WTC11 (cell line): ENCODE measurements around the gene C1orf35. TPM values are rescaled to one million over a fixed set of nuclear protein-coding genes. Genes with fewer than 3 reads are reported as not detected.

Experiments
- ATAC-seq: fragments of 200-7000 bp; cut with Tn5 transposase; 2 replicates; pipeline ENCODE4 v1.10.0; 2021; ENCODE audit warnings: mild to moderate bottlenecking, moderate library complexity
- CTCF ChIA-PET: fragments of 300-600 bp; sonication (Branson Sonifier 250); formaldehyde crosslinking; loops from one replicate; lab custom pipeline; 2021; ENCODE audit warnings: antibody characterized with exemption; lab: Charles Lee
- POLR2A ChIA-PET: fragments of 350-600 bp; sonication (Branson Sonifier 250); formaldehyde crosslinking; loops from one replicate; lab custom pipeline; 2021; ENCODE audit warnings: antibody characterized with exemption; lab: Charles Lee
- DNase-seq: peaks from one replicate; pipeline ENCODE4 v3.0.0; 2021; ENCODE audit warnings: low spot score
- H3K27ac Mint-ChIP-seq: 2 replicates; pipeline ENCODE4 v1.8.0; 2021; ENCODE audit warnings: mixed read lengths
- H3K27me3 Mint-ChIP-seq: 2 replicates; pipeline ENCODE4 v1.8.0; 2021; ENCODE audit warnings: low read depth, mild to moderate bottlenecking, moderate library complexity, mixed read lengths
- H3K36me3 Mint-ChIP-seq: 2 replicates; pipeline ENCODE4 v1.8.0; 2021; ENCODE audit warnings: mixed read lengths
- H3K4me1 Mint-ChIP-seq: 2 replicates; pipeline ENCODE4 v1.8.0; 2022; ENCODE audit warnings: mixed read lengths
- H3K4me3 Mint-ChIP-seq: 2 replicates; pipeline ENCODE4 v1.8.0; 2021; ENCODE audit warnings: mild to moderate bottlenecking, moderate library complexity, mixed read lengths
- H3K9me3 Mint-ChIP-seq: 2 replicates; pipeline ENCODE4 v1.8.0; 2021; ENCODE audit warnings: mixed read lengths
- ATF3 ChIP-seq: sonication (generic); formaldehyde crosslinking; conservative IDR thresholded peaks from 2 replicates; pipeline ENCODE4 v1.8.1; 2022; ENCODE audit warnings: mild to moderate bottlenecking, missing genetic modification reagents
- CDX4 ChIP-seq: fragments of 250-450 bp; sonication (Bioruptor Pico); IDR thresholded peaks from 2 replicates; pipeline ENCODE4 v1.9.0; 2021; ENCODE audit warnings: moderate library complexity, mild to moderate bottlenecking, inconsistent platforms, borderline replicate concordance
- FOXP4 ChIP-seq: sonication (generic); formaldehyde crosslinking; IDR thresholded peaks from 2 replicates; pipeline ENCODE4 v1.8.0; 2022; ENCODE audit warnings: mild to moderate bottlenecking, missing genetic modification reagents
- HMGA2 ChIP-seq: fragments of 250-450 bp; sonication (Bioruptor Pico); IDR thresholded peaks from 2 replicates; pipeline ENCODE4 v1.4.0; 2021; ENCODE audit warnings: mild to moderate bottlenecking, moderate library complexity
- IRF2 ChIP-seq: sonication (generic); formaldehyde crosslinking; IDR thresholded peaks from 2 replicates; pipeline ENCODE4 v1.8.0; 2022; ENCODE audit warnings: low read depth, missing genetic modification reagents, borderline replicate concordance
- NFYB ChIP-seq: sonication (generic); formaldehyde crosslinking; conservative IDR thresholded peaks from 2 replicates; pipeline ENCODE4 v1.8.0; 2022; ENCODE audit warnings: low read depth, missing genetic modification reagents
- NR2C2 ChIP-seq: sonication (generic); formaldehyde crosslinking; IDR thresholded peaks from 2 replicates; pipeline ENCODE4 v1.8.0; 2022; ENCODE audit warnings: mild to moderate bottlenecking, missing genetic modification reagents
- OVOL2 ChIP-seq: fragments of 250-450 bp; sonication (Bioruptor Pico); IDR thresholded peaks from 2 replicates; pipeline ENCODE4 v1.9.0; 2021; ENCODE audit warnings: mild to moderate bottlenecking, borderline replicate concordance
- SMAD3 ChIP-seq: sonication (generic); formaldehyde crosslinking; IDR thresholded peaks from 2 replicates; pipeline ENCODE4 v1.8.0; 2022; ENCODE audit warnings: missing genetic modification reagents, mild to moderate bottlenecking, borderline replicate concordance
- SMAD4 ChIP-seq: sonication (generic); formaldehyde crosslinking; IDR thresholded peaks from 2 replicates; pipeline ENCODE4 v1.8.0; 2022; ENCODE audit warnings: mild to moderate bottlenecking, missing genetic modification reagents
- TEAD4 ChIP-seq: sonication (generic); formaldehyde crosslinking; IDR thresholded peaks from 2 replicates; pipeline ENCODE4 v1.8.0; 2022; ENCODE audit warnings: mild to moderate bottlenecking, missing genetic modification reagents
- ZBTB21 ChIP-seq: sonication (generic); formaldehyde crosslinking; IDR thresholded peaks from 2 replicates; pipeline ENCODE4 v1.8.1; 2023; ENCODE audit warnings: mild to moderate bottlenecking, missing genetic modification reagents, borderline replicate concordance
- ZNF263 ChIP-seq: sonication (generic); formaldehyde crosslinking; IDR thresholded peaks from 2 replicates; pipeline ENCODE4 v1.8.1; 2022; ENCODE audit warnings: low read depth, mild to moderate bottlenecking, moderate library complexity, missing genetic modification reagents
- ZNF423 ChIP-seq: fragments of 250-450 bp; sonication (Bioruptor Pico); IDR thresholded peaks from 2 replicates; pipeline ENCODE4 v2.1.2; 2022; ENCODE audit warnings: mild to moderate bottlenecking, moderate library complexity
- ZNF425 ChIP-seq: fragments of 250-450 bp; sonication (Bioruptor Pico); conservative IDR thresholded peaks from 2 replicates; pipeline ENCODE4 v1.9.0; 2021; ENCODE audit warnings: mild to moderate bottlenecking
- total RNA-seq: library from RNA; stranded (reverse); gene quantifications from 3 replicates; pipeline ENCODE4 v1.2.3, GENCODE V29; 2021
- TF ChIP-seq, protein P1 (sequence below): fragments of 250-450 bp; sonication (Bioruptor Pico); IDR thresholded peaks from 2 replicates; pipeline ENCODE4 v1.9.0; 2021; ENCODE audit warnings: mild to moderate bottlenecking, borderline replicate concordance
- TF ChIP-seq, protein P2 (sequence below): fragments of 200-600 bp; IDR thresholded peaks from 2 replicates; pipeline ENCODE4 v1.8.0; 2022; ENCODE audit warnings: antibody characterized with exemption
- TF ChIP-seq, protein P3 (sequence below): sonication (generic); formaldehyde crosslinking; IDR thresholded peaks from 2 replicates; pipeline ENCODE4 v1.8.1; 2022; ENCODE audit warnings: missing genetic modification reagents, borderline replicate concordance

The C1orf35 gene
- total RNA-seq, 1 experiment from 2014 or later: 33.8 TPM

GRCh38 chr1:228131766-228132165, 28.6 kb upstream of the C1orf35 start (continued):
- TF ChIP-seq, protein P1, sequence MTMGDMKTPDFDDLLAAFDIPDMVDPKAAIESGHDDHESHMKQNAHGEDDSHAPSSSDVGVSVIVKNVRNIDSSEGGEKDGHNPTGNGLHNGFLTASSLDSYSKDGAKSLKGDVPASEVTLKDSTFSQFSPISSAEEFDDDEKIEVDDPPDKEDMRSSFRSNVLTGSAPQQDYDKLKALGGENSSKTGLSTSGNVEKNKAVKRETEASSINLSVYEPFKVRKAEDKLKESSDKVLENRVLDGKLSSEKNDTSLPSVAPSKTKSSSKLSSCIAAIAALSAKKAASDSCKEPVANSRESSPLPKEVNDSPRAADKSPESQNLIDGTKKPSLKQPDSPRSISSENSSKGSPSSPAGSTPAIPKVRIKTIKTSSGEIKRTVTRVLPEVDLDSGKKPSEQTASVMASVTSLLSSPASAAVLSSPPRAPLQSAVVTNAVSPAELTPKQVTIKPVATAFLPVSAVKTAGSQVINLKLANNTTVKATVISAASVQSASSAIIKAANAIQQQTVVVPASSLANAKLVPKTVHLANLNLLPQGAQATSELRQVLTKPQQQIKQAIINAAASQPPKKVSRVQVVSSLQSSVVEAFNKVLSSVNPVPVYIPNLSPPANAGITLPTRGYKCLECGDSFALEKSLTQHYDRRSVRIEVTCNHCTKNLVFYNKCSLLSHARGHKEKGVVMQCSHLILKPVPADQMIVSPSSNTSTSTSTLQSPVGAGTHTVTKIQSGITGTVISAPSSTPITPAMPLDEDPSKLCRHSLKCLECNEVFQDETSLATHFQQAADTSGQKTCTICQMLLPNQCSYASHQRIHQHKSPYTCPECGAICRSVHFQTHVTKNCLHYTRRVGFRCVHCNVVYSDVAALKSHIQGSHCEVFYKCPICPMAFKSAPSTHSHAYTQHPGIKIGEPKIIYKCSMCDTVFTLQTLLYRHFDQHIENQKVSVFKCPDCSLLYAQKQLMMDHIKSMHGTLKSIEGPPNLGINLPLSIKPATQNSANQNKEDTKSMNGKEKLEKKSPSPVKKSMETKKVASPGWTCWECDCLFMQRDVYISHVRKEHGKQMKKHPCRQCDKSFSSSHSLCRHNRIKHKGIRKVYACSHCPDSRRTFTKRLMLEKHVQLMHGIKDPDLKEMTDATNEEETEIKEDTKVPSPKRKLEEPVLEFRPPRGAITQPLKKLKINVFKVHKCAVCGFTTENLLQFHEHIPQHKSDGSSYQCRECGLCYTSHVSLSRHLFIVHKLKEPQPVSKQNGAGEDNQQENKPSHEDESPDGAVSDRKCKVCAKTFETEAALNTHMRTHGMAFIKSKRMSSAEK (CRISPR knock-in tag): no peak
- no peak for TF ChIP-seq NFYB
- no peak for TF ChIP-seq ZNF423

DNA sequence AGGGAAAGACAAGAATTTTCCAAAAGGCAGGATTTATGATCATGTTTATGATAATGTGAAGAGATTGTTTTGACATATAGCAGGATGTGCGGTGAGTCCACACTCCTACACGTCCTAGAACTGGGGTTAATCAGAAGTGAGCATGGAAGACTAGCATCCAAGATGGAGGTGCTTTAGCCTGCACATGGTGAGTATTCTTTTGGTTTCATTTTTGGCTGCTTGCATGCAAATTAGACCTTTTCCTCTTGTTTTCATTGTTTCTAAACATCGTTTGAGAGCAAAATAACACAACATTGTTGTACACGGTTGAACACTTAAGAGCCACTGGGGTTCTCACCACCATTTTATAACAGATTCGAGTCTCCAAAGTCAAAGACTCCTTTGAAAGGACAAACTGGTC, 22.1 kb upstream of the C1orf35 start:
- ChIA-PET POLR2A (no interaction called here), CTCF (interaction anchor here (0.7 to 1.5 kb wide), 2 partner anchors 40 to 121 kb away, joined by 3 to 6 read pairs; no protein-coding TSS in a partner anchor)
- Mint-ChIP-seq H3K27me3 (peaks cover 91% of the 10 kb centered on the region), H3K4me1 (no peaks in the 10 kb centered on the region), H3K4me3 (no peak overlapping the region), H3K36me3 (no peaks in the 10 kb centered on the region), H3K9me3 (peaks cover 12% of the 10 kb centered on the region), H3K27ac (no peak overlapping the region)
- ATAC-seq: no peak
- DNase-seq: no peak
- TF ChIP-seq NR2C2: no peak
- TF ChIP-seq, protein P2, sequence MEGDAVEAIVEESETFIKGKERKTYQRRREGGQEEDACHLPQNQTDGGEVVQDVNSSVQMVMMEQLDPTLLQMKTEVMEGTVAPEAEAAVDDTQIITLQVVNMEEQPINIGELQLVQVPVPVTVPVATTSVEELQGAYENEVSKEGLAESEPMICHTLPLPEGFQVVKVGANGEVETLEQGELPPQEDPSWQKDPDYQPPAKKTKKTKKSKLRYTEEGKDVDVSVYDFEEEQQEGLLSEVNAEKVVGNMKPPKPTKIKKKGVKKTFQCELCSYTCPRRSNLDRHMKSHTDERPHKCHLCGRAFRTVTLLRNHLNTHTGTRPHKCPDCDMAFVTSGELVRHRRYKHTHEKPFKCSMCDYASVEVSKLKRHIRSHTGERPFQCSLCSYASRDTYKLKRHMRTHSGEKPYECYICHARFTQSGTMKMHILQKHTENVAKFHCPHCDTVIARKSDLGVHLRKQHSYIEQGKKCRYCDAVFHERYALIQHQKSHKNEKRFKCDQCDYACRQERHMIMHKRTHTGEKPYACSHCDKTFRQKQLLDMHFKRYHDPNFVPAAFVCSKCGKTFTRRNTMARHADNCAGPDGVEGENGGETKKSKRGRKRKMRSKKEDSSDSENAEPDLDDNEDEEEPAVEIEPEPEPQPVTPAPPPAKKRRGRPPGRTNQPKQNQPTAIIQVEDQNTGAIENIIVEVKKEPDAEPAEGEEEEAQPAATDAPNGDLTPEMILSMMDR: no peak
- TF ChIP-seq ZNF263 (CRISPR knock-in tag): no peak
- no peak for TF ChIP-seq ZBTB21
- no peak for TF ChIP-seq IRF2 (CRISPR knock-in tag)
- TF ChIP-seq, protein P1 (CRISPR knock-in tag): no peak
- no peak for TF ChIP-seq SMAD4 (CRISPR knock-in tag)
- TF ChIP-seq OVOL2: no peak
- no peak for TF ChIP-seq TEAD4 (CRISPR knock-in tag)
- no peak for TF ChIP-seq FOXP4 (CRISPR knock-in tag)
- TF ChIP-seq, protein P3, sequence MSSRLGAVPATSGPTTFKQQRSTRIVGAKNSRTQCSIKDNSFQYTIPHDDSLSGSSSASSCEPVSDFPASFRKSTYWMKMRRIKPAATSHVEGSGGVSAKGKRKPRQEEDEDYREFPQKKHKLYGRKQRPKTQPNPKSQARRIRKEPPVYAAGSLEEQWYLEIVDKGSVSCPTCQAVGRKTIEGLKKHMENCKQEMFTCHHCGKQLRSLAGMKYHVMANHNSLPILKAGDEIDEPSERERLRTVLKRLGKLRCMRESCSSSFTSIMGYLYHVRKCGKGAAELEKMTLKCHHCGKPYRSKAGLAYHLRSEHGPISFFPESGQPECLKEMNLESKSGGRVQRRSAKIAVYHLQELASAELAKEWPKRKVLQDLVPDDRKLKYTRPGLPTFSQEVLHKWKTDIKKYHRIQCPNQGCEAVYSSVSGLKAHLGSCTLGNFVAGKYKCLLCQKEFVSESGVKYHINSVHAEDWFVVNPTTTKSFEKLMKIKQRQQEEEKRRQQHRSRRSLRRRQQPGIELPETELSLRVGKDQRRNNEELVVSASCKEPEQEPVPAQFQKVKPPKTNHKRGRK: no peak
- no peak for TF ChIP-seq ZNF425 (CRISPR knock-in tag)
- TF ChIP-seq HMGA2 (CRISPR knock-in tag): no peak
- no peak for TF ChIP-seq CDX4 (CRISPR knock-in tag)
- TF ChIP-seq SMAD3 (CRISPR knock-in tag): no peak
- no peak for TF ChIP-seq ATF3
- TF ChIP-seq ZNF423: no peak
